ENCODE data around the gene MC2R.
"Not testable (repeated sequence)": the region's sequence is repeated elsewhere in the genome, so short reads cannot be mapped to it uniquely, and the experiment has no call there.

The MC2R gene

GRCh38 chr18:13892098-13892497, 23.2 kb downstream of the MC2R start:
- DNase-seq, result no peak

DNA sequence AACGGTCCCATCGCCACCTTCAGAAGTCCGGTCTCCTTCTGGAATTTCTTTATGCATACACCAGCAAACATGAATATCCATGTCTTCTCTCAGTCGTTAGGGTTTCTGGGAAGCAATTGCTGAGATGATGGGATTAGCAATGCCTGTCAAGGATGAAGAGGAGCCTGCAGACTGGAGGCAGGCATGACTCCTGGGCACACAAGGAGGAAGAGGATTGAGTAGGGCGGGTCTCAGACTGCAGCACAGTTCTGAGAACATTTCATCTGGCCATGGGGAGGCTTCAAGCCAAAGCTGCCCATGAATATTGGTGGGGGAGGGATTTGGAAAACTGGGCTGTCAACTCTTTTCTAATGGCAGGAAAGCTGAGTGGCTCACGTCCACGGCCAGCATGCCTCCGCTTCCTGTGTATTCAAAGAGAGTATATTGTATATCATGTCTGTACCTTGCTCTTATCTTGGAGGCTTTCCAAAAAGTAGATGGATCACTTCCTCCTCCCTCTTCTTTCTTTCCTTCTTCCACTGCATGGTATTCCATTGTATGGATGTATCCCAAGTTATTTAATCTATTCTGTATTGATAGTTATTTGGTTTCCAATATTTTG, 24.5 kb downstream of the MC2R start:
- DNase-seq, result no peak

DNA sequence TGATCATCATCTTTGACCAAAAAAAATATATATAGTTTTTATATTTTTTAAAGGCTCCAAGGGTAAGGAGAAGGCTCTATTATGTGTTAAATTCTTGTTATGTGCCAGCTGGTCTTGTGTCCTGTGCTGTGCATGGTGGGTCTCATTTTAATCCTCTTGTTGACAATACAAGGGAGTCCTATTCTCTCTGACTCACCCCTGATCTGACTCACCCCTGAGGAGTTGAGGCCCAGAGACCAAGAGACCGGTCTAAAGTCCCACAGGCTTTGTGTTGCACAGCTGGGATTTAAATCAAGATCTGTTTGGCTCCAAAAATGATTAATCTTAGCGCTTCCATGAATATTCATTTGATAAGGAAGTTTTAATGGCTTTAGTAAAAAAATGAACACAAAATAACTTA, 25.7 kb downstream of the MC2R start:
- no peak for DNase-seq

DNA sequence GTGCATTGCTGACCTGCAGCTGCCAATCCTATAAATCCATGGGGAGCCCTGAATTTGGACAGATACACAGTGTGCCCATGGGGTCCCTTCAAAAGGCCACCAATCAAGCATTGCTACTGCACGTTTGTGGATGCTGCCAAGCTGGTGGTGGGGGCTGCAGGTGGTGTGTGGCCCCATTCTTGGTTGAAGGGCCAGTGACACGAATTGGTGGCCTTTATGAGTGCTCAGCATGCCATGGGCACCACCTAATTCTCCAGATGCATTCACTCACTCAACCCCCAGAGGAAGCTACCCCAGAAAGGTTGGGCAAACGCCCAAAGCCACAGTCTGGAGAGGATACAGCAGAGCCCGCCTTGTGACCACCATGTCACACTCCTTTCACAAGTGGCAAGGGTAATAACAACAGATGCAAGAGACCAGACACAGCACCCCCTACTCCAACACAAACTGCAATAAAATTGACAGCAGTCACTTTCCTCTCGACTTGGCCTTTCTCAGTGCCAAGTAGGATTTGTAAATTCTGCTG, 27.1 kb downstream of the MC2R start:
- no peak for DNase-seq

DNA sequence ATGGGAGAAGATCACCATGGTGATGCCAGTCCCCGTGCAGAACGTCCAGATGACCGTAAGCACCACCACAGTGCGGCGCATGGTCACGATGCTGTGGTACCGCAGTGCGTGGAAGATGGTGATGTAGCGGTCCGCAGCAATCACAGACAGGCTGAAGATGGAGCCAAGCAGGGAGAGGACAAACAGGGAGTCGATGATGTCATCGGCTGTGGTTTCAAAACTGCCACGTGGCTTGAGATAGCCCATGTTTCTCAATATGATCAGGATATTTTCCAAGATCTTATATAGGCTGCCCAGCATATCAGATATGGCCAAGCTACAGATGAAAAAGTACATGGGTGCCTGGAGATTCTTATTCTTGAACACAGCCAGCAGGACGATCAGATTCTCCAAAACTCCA, 30.3 kb downstream of the MC2R start:
- DNase-seq, result no peak

- DNase-seq, result no peak
These were observed 35.4 kb downstream of the MC2R start for GRCh38 chr18:13879937-13880336.

DNA sequence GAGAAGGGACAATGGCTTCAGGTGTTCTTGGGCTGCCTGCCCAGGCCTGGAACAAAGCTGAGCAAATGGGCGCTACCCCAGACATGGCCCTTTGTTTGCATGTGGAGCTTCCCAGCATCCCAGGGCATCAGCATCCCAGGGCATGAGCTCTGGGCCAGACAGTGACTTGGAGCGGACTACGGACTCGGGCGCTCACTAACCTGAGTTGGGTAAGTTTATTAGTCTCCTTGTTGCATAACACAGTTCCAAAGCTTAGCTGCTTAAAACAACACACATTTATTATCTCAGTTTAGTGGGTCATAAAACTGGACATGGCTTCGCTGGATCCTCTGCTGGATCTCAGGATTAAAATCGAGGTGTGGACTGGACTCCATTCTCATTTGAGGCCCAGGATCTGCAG, 35.8 kb downstream of the MC2R start:
- no peak for DNase-seq

GRCh38 chr18:13878857-13879256, 36.5 kb downstream of the MC2R start:
- no peak for DNase-seq

DNA sequence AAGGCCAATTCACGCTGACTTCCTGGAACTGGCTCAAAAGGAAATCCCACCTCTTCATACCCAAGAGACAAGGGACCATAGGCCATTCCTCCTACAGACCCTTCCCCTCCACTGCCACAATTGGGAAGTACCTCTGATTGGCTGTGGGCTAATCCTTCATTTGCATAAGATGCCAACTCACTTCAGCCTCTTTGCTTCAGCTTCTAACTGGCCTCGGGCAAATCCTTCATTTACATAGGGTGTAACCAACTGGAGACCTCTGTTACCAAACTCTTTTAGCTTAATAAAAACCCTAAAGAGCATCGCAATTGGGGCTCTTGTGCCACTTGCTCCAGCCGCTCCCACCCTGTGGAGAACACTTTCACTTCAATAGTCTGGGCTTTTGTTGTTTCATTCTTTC, 38.2 kb downstream of the MC2R start:
- no peak for DNase-seq

GRCh38 chr18:13874558-13874957, 40.8 kb downstream of the MC2R start:
- no peak for DNase-seq

GRCh38 chr18:13872932-13873331, 42.4 kb downstream of the MC2R start:
- no peak for DNase-seq

DNA sequence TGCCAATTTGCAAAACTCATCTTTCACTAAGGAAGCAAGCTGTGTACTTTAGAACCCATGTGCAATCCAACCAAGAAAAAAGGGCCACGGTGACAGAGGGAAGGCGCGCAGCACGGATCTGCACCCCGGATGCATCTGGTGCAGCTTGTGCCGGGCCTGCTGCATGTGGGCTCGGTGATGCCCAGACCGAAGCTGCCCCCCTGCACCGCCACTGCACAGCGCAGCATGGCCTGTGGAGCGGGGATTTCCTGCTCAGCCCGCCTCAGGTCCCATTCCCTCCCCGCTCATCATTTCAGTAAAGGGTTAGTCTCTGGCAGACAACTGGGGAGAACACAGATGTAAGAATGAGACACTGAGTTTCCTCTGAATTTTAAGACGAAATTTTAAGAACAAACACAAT, 43.0 kb downstream of the MC2R start:
- DNase-seq, result no peak

DNA sequence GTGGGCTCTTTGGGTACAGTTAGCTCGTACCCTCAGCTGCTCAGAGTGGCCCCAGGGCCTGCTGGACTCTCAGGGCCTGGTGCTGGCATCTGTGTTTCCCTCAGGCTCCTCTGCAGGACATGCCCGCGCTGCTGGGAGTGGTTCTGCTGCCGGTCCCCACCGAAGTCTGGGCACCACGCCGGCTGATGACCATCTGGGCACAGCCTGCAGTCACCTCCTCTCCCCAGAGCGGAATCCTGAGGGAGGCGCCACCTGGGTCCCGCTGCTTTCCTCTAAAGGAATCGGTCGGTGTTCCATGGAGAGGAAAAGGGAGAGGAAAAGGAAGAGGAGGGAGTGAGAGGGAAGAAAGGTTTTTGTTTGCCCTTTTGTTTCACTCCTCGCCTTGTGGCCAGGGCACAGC, 43.6 kb downstream of the MC2R start:
- no peak for DNase-seq

DNA sequence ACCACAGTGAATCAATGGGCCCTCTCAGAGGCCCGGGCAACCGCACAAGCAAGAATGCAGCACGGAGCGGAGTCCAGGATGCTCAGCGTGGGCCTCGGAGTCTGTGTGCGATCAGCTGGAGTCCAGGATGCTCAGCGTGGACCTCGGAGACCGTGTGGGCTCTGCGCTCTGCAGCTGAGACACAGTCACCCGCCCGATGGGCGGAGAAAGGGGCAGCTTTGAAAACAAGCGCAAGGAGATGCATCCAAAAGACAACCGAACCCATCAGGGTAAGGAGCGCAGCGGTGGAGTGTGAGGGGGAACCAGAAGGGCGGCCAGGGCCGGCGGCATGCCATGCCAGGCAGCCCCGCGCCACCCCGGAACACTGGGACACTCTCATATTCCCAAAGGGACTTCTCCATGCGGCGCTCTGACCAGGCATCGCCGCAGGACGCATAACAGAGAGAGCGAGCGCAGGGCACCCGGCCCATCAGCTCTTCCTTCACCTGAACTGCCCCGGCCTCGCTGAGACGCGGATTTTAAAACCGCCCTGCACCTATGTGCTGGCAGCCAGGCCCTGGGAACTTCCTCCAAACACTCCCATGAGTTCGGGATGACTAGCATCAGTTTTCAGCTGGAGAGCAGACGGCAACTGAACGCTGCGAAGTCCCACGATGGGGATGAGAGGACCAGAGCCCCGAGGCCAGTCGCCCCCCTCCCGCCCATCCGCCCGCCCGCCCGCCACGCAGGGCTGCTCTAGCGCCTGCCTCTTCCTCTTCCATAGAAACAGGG, 46.6 kb downstream of the MC2R start:
- no peak for DNase-seq

DNA sequence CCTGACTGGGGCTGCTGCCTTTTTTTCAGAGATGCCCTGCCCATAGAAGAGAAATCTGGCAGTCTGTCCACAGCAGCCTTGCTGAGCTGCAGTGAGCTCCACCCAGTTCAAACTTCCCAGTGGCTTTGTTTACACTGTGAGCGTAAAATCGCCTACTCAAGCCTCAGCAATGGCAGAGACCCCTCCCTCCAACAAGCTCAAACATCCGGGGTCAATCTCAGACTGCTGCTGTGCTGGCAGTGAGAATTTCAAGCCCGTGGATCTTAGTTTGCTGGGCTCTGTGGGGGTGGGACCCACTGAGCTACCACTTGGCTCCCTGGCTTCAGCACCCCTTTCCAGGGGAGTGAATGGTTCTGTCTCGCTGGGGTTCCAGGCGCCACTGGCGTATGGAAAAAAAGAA, 52.4 kb downstream of the MC2R start:
- DNase-seq, result not testable (repeated sequence)

DNA sequence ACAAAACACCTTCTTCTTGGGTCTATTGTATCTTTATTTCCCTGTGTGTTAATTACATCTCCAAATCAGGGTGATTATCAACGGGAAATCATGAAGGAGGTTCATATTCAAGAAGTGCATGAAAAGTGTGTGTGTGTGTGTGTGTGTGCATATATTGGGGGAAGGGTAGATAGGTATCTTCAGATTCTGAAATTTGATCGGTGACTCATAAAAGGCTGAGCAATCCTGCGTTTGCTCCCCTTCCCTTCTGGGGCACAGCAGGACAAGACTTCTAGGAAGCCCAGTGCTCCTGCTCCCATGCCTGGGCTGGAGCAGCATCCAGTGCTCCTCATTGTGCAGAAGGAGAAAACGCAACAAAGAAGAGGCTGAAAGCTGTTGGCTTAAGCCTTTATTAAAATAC, 65.5 kb downstream of the MC2R start:
- no peak for DNase-seq

DNA sequence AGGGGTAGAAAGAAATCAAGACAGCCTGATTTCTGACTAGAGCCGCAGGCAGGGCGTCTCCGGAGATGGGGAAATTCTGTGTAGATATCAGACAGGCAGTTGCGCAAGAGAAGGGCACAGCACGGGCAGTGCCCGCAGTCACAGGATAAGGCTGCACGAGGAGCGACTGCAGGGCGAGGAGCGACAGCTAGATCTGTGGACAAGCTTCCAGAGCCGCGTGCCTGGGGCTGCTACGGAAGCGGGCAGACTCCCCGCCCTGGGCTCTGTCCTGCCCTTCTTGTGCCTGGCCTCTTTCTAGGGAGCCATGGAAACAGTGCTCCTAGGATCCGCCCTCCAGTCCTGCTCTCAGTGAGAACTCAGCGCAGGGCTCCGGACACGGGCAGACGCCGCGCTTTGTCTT, 78.8 kb downstream of the MC2R start:
- no peak for DNase-seq

DNA sequence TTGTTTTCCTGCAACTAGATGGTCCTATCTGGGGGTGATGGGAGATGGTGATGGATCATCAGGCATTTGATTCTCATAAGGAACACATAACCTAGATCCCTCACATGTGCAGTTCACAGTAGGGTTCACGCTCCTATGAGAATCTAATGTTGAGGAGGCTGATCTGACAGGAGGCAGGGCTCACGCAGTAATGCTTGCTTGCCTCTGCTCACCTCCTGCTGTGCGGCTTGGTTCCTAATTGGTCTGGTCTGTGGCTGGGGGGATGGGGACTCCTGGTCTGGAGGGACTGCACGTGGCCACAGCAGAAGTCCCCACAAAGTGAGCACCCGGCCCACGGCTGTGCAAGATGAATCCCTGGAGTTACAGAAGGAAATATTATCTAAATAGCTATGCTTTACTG, 80.1 kb downstream of the MC2R start:
- DNase-seq, result no peak

DNA sequence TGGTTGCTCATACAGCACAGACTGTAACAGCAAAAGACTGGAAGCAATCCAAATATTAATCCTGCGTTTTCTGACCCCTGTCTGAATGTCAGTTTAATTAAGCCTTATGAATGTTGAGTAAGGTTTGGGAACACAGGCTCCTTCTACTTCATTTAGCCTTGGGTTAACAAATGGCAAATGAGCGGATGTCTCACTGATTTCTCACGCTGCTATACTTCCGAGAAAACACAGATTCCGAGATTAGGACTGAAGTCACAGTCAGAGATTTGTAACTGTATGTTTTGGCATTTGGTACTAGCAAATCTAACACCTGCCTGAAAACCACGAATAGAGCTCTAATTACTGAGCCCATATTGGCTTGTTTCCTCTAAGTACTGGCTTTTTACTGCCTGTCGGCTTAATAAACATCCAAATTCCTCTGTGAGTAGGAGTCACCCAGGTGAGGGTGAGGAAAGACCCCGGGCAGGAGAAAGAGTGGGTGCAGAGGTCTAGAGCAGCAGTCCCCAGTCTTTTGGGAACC, 80.8 kb downstream of the MC2R start:
- no peak for DNase-seq
